ENCODE results near the gene PPP6R3. TPM values are rescaled to one million over a fixed set of nuclear protein-coding genes. Genes with fewer than 3 reads are reported as not detected.

PPP6R3 gene
- total and polyA plus RNA-seq, 2 of the 8 experiments (the other 6 are each of a cell fraction or from before 2014, with no cell fraction given) = 44.6 to 150 TPM

DNA sequence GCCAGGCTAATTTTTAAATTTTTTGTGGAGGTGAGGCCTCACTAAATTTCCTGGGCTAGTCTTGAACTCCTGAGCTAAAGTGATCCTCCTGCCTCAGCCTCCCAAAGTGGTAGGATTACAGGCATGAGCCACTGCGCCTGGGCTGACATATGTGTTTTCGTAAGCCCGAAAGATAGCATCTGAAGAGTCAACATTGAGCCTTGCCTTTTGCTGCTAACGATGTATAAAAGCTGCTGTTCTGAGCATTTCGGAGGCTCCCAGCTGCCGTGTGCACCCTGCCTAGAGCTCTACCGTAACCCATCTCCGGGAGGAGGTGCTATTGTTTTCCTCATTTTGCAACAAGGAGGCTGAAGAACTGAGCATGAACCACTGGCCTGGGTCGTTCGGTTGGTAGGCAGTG lies 18.1 kb upstream of the PPP6R3 start:
- Histone ChIP-seq H4K8ac (ENCODE audit: extremely low read depth, insufficient read depth, low read length) (no peak overlapping the region), H3K18ac (ENCODE audit: extremely low read depth, low read length) (no peak overlapping the region), H2BK20ac (ENCODE audit: low read length) (no peak overlapping the region), H3K27me3 (replicated peaks in 1 of 4; ENCODE audit: control insufficient read depth in 3 of 4, extremely low read depth in 1 of 4, insufficient read depth in 3 of 4, low read length in 3 of 4) (no peaks in the 10 kb centered on the region), H3K27ac (ENCODE audit: low read depth, low read length) (no peak overlapping the region), H2BK5ac (ENCODE audit: low read depth, low read length) (0 out of 2 replicates have a peak overlapping the region, but pooled peaks have one; percentile 5), H2BK120ac (replicated peaks; ENCODE audit: low read depth, low read length) (no peak overlapping the region), H3K56ac (replicated peaks; ENCODE audit: insufficient read length, low read depth, low read length) (no peak overlapping the region), H3K4me1 (replicated peaks in 1 of 4; ENCODE audit: control insufficient read depth in 3 of 4, insufficient read depth in 4 of 4, low read length in 3 of 4) (peaks cover 3 to 22% (median 9%) of the 10 kb centered on the region in 4 experiments), H3K23me2 (ENCODE audit: low read depth, low read length) (no peaks in the 10 kb centered on the region), H3K23ac (ENCODE audit: insufficient read length) (no peak overlapping the region), H4K91ac (replicated peaks; ENCODE audit: insufficient read length, low read length) (no peak overlapping the region), H3K79me1 (ENCODE audit: low read depth, low read length) (no peaks in the 10 kb centered on the region), H4K5ac (ENCODE audit: insufficient read length, low read depth, low read length) (no peak overlapping the region), H4K20me1 (replicated peaks in 1 of 2; ENCODE audit: control insufficient read depth in 1 of 2, insufficient read depth in 2 of 2, low read length in 2 of 2) (peaks cover 0 to 4% of the 10 kb centered on the region in 2 experiments), H2BK15ac (ENCODE audit: low read length) (no peak overlapping the region), H3K79me2 (ENCODE audit: control insufficient read depth in 1 of 2, insufficient read depth in 2 of 2, low read length in 2 of 2) (no peaks in the 10 kb centered on the region), H3K9ac (replicated peaks in 1 of 4; ENCODE audit: extremely low read depth in 1 of 4, low read depth in 3 of 4, low read length in 3 of 4) (no peak overlapping the region), H3K14ac (ENCODE audit: insufficient read length) (no peak overlapping the region), H3K4me3 (ENCODE audit: extremely low read depth in 1 of 4, insufficient read depth in 2 of 4, low read depth in 3 of 4, low read length in 4 of 4) (no peak overlapping the region), H2AFZ (ENCODE audit: low read length) (no peak overlapping the region), H3K36me3 (ENCODE audit: control insufficient read depth in 2 of 4, insufficient read depth in 4 of 4, low read length in 3 of 4) (no peaks in the 10 kb centered on the region; a peak in 2 of 8 replicates), H3K4me2 (ENCODE audit: insufficient read depth in 1 of 2, low read depth in 2 of 2, low read length in 2 of 2) (no peak overlapping the region), H3K9me3 (ENCODE audit: insufficient read depth in 2 of 2, low read depth in 1 of 2, low read length in 1 of 2) (no peaks in the 10 kb centered on the region), H2AK5ac (ENCODE audit: low read depth, low read length) (no peak overlapping the region), H2BK12ac (ENCODE audit: low read depth, low read length) (0 out of 2 replicates have a peak overlapping the region, but pooled peaks have one; percentile 69), H3K4ac (replicated peaks; ENCODE audit: insufficient read length, low read depth, low read length) (no peak overlapping the region)
- WGBS, 2 experiments (ENCODE audit: extremely low coverage in 1 of 2, insufficient coverage in 1 of 2, insufficient read length in 1 of 2, insufficient replicate concordance in 2 of 2, low coverage in 1 of 2, low lambda C conversion rate in 2 of 2, missing lambda C conversion rate in 1 of 2) = 94% methylated on average over 10 of the region's 10 CpGs; no CpG with 5 or more reads in 1 of the 2 experiments
- ChIA-PET POLR2A (ENCODE audit: partially characterized antibody) (no interaction called here), CTCF (ENCODE audit: partially characterized antibody) (interaction anchor here (0.7 kb wide), 1 partner anchor 39 kb away, joined by 3 read pairs; no protein-coding TSS in a partner anchor)
- no peak for DNase-seq (ENCODE audit: low read depth in 1 of 2, low spot score in 2 of 2)
- no peak for FAIRE-seq
- TF ChIP-seq ZNF274 (IDR thresholded peaks at IDR 0.05; ENCODE audit: borderline replicate concordance, extremely low read depth, low read length) (no peak), KDM5A (IDR thresholded peaks at IDR 0.05; ENCODE audit: low read length) (no peak), JUN (IDR thresholded peaks at IDR 0.05; ENCODE audit: low read depth, low read length) (no peak)
